ENCODE data around the gene AMPD2.

Gene AMPD2

DNA sequence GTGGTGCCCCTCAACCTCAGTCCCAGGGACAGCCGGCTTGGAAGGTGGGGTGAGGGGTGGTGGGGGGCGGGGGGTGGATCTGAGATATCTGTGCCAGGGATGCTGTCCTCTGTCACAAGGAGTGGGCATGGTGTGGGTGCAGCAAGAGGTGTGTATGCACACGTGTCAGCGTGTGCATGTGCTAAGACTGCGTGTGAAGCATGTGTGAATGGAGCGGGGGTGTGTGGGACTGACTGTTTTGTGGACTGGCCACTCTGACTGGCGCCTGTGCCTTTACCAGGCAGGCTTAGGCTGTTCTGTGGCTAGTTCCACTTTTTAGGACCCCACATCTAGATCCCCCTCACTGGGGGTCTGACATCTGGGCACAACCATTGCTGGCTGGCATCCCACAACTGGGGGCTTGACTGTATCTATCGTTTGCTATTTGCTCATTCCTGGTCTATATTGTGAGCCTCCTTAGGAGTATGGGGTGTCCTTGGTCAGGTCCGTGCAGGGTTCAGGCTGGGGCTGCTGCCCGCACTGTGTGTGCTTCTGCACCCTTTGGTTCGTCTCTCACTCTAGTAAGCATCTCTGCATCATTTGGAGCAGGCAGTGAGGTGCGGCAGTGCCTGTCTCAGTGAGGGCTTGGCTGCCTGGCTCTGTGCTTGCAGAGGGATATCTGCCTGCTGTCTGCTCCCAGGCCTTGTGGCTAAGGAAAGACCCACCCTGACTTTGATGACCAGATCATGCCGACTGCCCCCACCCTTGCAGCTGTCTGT, 1.9 kb downstream of the AMPD2 start:
- Mint-ChIP-seq H3K36me3 (ENCODE audit: insufficient read depth) (peaks cover 48% of the 10 kb centered on the region), H3K27ac (peak overlapping the region; percentile 96 to 97), H3K27me3 (no peaks in the 10 kb centered on the region), H3K4me3 (peak overlapping the region; percentile 90 to 93), H3K4me1 (ENCODE audit: low read depth in 2 of 2) (peaks cover 47 to 67% of the 10 kb centered on the region in 2 donors), H3K9me3 (no peaks in the 10 kb centered on the region)
- DNase-seq (no peak), ATAC-seq (replicated peaks) (peak; percentile 14)

GRCh38 chr1:109622137-109622892, 2.7 kb downstream of the AMPD2 start:
- Mint-ChIP-seq H3K27ac (peak overlapping the region; percentile 96 to 97), H3K4me3 (peak overlapping the region; percentile 90 to 93), H3K9me3 (no peaks in the 10 kb centered on the region), H3K36me3 (ENCODE audit: insufficient read depth) (peaks cover 48% of the 10 kb centered on the region), H3K27me3 (no peaks in the 10 kb centered on the region), H3K4me1 (ENCODE audit: low read depth in 2 of 2) (peaks cover 44 to 62% of the 10 kb centered on the region in 2 donors)
- DNase-seq: no peak
- no peak for ATAC-seq (replicated peaks)

GRCh38 chr1:109622895-109623294, 3.3 kb downstream of the AMPD2 start:
- ATAC-seq (replicated peaks) (no peak), DNase-seq (no peak)
- Mint-ChIP-seq H3K27me3 (no peaks in the 10 kb centered on the region), H3K9me3 (no peaks in the 10 kb centered on the region), H3K27ac (peak overlapping the region; percentile 84 to 97), H3K36me3 (ENCODE audit: insufficient read depth) (peaks cover 50% of the 10 kb centered on the region), H3K4me1 (ENCODE audit: low read depth in 2 of 2) (peaks cover 44 to 60% of the 10 kb centered on the region in 2 donors), H3K4me3 (peak overlapping the region in 1 of 2 donors; percentile 90)

DNA sequence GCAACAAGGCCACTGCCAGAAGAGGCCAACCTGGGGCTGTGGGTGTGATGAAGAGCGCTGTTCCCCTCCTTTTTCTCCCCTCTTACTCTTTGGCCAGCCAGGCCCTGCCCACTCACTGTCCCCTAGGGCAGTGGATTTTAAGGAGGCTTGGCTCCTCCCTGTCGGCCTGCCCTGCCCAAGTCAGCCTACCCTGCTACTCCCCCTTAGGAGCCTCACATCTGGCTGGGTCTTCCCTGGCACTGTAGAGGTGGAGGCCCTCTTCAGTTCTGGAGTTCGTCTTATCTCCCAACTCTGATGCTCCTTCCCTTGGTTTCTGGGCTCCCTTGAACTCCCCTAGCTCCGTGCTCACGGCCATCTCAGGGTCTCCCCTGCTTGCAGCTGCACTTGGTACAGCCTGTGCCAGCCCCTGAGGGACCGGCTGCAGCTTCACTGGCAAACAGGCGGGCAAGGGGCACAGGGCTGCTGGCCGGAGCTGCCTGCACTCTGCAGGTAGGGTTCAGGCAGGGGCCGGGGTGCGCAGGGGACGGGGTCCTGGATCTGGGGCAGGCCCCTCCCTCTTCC, 4.0 kb downstream of the AMPD2 start:
- Mint-ChIP-seq H3K4me1 (ENCODE audit: low read depth in 2 of 2) (peaks cover 40 to 55% of the 10 kb centered on the region in 2 donors), H3K27me3 (no peaks in the 10 kb centered on the region), H3K4me3 (peak overlapping the region; percentile 40 to 90), H3K36me3 (ENCODE audit: insufficient read depth) (peaks cover 58% of the 10 kb centered on the region), H3K27ac (peak overlapping the region; percentile 84 to 97), H3K9me3 (no peaks in the 10 kb centered on the region)
- ATAC-seq (replicated peaks): no peak
- DNase-seq: no peak

DNA sequence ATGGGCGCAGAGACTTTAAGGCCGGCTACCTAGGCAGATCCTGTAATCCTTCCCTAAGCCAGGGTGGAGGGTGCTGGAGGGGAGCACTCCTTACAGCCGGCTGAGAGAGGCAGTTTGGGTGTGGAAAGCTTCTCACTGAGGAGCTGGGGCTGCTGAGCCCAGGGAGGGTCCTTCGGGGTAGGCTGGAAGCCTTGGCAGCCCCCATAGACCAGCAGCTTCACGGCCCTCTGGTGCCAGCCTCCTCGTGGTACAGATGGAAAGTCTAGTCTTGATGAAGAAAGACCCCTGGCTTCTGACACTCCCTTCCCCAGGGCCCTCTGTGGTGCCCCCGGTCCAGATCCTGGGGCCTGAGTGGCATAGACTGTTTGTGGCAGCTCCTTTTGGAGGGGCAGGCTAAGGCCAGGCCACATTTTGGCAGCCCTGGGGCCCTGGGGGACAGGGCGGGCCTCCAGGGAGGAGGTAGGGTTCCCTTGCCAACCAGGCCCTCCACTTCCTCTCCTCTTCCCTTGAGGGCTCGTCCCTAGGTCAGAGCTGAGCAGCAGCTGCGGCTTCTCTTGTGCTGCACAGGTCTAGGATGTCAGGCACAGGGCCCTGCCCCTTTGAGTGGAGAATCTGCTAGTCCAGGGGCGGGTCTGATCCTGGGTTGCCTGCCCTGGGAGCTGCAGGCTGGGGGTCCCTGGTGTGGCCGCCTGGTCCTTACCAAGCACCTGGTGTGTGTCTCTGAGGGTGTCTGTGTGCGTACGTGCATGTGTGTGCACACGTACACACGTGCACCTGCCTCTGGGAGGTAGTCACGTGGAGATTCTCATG, 4.8 kb downstream of the AMPD2 start:
- H3K36me3 Mint-ChIP-seq (ENCODE audit: insufficient read depth): peaks cover 62% of the 10 kb centered on the region
- H3K27ac Mint-ChIP-seq: peak overlapping the region; percentile 84 to 97
- H3K4me3 Mint-ChIP-seq: peak overlapping the region in 1 of 2 donors; percentile 90

DNA sequence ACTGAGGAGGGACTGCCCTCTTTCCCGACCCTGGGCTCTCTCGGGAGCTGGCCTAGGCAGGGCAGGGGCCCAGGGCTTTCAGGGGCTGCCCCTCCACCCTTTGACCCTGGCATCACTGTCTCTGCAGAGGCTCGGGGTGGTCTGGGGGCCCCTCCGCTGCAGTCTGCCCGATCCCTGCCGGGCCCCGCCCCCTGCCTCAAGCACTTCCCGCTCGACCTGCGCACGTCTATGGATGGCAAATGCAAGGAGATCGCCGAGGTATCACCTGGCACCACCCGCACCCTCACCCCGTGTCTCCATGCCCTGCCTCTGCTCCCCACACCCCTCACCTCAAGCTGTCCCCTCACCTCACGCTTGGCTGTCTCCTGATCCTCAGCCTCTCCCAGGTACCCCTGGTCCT, 5.5 kb downstream of the AMPD2 start:
- Mint-ChIP-seq H3K27me3 (no peaks in the 10 kb centered on the region), H3K36me3 (ENCODE audit: insufficient read depth) (peaks cover 61% of the 10 kb centered on the region), H3K27ac (peak overlapping the region in 1 of 2 donors; percentile 84), H3K9me3 (no peaks in the 10 kb centered on the region), H3K4me1 (ENCODE audit: low read depth in 2 of 2) (peaks cover 27 to 46% of the 10 kb centered on the region in 2 donors), H3K4me3 (no peak overlapping the region)
- DNase-seq: no peak
- ATAC-seq (replicated peaks): no peak

More for the DNA sequence above, 4.8 kb downstream of the AMPD2 start:
- no peaks in the 10 kb centered on the region for H3K9me3 Mint-ChIP-seq
- no peak for DNase-seq
- H3K4me1 Mint-ChIP-seq (ENCODE audit: low read depth in 2 of 2): peaks cover 33 to 50% of the 10 kb centered on the region in 2 donors
- H3K27me3 Mint-ChIP-seq: no peaks in the 10 kb centered on the region
- ATAC-seq (replicated peaks): no peak

DNA sequence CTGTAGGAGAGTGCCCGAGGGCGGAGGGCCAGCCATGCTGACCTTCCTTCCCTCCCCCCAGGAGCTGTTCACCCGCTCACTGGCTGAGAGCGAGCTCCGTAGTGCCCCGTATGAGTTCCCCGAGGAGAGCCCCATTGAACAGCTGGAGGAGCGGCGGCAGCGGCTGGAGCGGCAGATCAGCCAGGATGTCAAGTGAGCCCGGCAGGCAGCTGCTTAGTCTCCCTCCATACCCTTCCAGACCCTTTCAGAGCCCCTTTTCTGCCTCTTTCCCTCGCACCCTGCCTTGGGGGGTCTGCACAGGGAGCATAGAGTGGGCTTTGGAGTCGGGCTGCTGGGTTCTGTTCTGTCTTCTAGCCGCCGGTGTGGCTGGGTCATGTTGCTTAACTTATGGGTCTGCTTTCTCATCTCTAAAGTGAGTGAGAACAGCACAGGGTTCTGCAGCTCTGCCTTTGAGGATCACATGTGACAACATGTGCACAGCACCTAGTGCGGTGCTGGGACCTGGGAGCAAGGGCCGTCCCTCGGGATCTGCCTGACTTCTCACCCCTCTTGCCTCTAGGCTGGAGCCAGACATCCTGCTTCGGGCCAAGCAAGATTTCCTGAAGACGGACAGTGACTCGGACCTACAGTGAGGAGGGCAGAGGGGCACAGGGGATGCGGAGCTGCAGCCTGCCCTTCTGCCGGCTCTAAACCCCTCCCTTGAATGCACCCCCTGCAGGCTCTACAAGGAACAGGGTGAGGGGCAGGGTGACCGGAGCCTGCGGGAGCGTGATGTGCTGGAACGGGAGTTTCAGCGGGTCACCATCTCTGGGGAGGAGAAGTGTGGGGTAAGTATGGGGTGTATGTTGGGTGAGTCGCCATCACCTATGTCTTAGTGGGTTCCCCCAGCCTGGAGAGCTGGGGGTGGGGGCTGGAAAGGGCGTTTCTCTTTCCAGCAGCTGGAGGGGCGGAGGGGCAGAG, 6.2 kb downstream of the AMPD2 start:
- H3K4me1 Mint-ChIP-seq (ENCODE audit: low read depth in 2 of 2): peaks cover 25 to 43% of the 10 kb centered on the region in 2 donors
- no peak overlapping the region for H3K4me3 Mint-ChIP-seq
- H3K9me3 Mint-ChIP-seq: no peaks in the 10 kb centered on the region
- no peaks in the 10 kb centered on the region for H3K27me3 Mint-ChIP-seq
- ATAC-seq (replicated peaks) (no peak), DNase-seq (no peak)
- peaks cover 55% of the 10 kb centered on the region for H3K36me3 Mint-ChIP-seq (ENCODE audit: insufficient read depth)
- peak overlapping the region in 1 of 2 donors; percentile 84 for H3K27ac Mint-ChIP-seq

GRCh38 chr1:109626682-109627408, 7.2 kb downstream of the AMPD2 start:
- peak overlapping the region in 1 of 2 donors; percentile 84 for H3K27ac Mint-ChIP-seq
- no peak overlapping the region for H3K4me3 Mint-ChIP-seq
- H3K4me1 Mint-ChIP-seq (ENCODE audit: low read depth in 2 of 2): peaks cover 18 to 37% of the 10 kb centered on the region in 2 donors
- H3K36me3 Mint-ChIP-seq (ENCODE audit: insufficient read depth): peaks cover 56% of the 10 kb centered on the region
- DNase-seq (no peak), ATAC-seq (replicated peaks) (no peak)
- H3K27me3 Mint-ChIP-seq: no peaks in the 10 kb centered on the region
- H3K9me3 Mint-ChIP-seq: no peaks in the 10 kb centered on the region

GRCh38 chr1:109627692-109628399, 8.2 kb downstream of the AMPD2 start:
- Mint-ChIP-seq H3K27me3 (no peaks in the 10 kb centered on the region), H3K4me3 (peak overlapping the region in 1 of 2 donors; percentile 12), H3K9me3 (no peaks in the 10 kb centered on the region), H3K36me3 (ENCODE audit: insufficient read depth) (peaks cover 63% of the 10 kb centered on the region), H3K27ac (peak overlapping the region; percentile 17 to 76), H3K4me1 (ENCODE audit: low read depth in 2 of 2) (peaks cover 8 to 27% of the 10 kb centered on the region in 2 donors)
- DNase-seq (no peak), ATAC-seq (replicated peaks) (no peak)

DNA sequence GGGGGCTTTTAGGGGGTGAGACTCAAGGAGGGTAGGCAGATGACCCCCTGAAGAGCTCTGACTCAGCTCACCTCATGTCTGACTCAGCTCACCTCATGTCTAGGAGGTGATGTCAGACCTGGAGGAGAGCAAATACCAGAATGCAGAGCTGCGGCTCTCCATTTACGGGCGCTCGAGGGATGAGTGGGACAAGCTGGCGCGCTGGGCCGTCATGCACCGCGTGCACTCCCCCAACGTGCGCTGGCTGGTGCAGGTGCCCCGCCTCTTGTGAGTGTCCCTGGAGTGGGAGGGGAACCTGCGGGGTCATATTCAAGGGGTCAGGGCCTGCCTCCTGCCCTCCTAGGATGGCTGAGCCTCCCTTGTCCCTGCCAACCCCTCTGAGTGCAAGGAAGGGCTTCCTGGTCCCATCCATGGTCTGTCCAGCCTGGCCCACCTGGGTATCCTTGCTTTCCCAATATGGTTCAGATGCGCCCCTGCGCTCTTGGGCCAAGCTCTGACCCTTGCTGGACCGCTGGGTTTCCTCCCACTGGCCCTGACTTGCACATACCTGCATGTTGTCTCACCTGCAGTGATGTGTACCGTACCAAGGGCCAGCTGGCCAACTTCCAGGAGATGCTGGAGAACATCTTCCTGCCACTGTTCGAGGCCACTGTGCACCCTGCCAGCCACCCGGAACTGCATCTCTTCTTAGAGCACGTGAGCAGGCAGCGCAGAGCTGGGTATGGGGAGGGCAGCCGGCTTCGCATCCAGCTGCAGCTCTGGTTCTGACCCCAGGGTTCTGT, 9.1 kb downstream of the AMPD2 start:
- H3K36me3 Mint-ChIP-seq (ENCODE audit: insufficient read depth): peaks cover 61% of the 10 kb centered on the region
- ATAC-seq (replicated peaks): no peak
- no peaks in the 10 kb centered on the region for H3K9me3 Mint-ChIP-seq
- DNase-seq: no peak
- H3K4me3 Mint-ChIP-seq: peak overlapping the region in 1 of 2 donors; percentile 12
- peaks cover 2 to 22% of the 10 kb centered on the region in 2 donors for H3K4me1 Mint-ChIP-seq (ENCODE audit: low read depth in 2 of 2)
- peak overlapping the region in 1 of 2 donors; percentile 90 for H3K27ac Mint-ChIP-seq
- H3K27me3 Mint-ChIP-seq: no peaks in the 10 kb centered on the region
